Lower lobe of right lung (tissue), 2 donors: Measurements from ENCODE around the gene SYNRG. TPM values are rescaled to one million over a fixed set of nuclear protein-coding genes. Genes with fewer than 3 reads are reported as not detected.

ENCODE experiments used
- ATAC-seq, 2 donors: fragments of 200-7000 bp; cut with Tn5 transposase; one replicate each; pipeline ENCODE4 v1.9.1; 2020 to 2022; ENCODE audit warnings: mild to moderate bottlenecking in 2 of 2, moderate library complexity in 2 of 2
- DNase-seq: peaks from one replicate; pipeline ENCODE4 v3.0.0-alpha.2; 2020
- H3K27ac ChIP-seq: fragments of 200-600 bp; one replicate; pipeline ENCODE4 v1.8.0; 2022
- H3K27me3 ChIP-seq: fragments of 200-600 bp; one replicate; pipeline ENCODE4 v1.8.0; 2022; ENCODE audit warnings: low read depth
- H3K36me3 ChIP-seq: fragments of 200-600 bp; one replicate; pipeline ENCODE4 v1.8.0; 2022; ENCODE audit warnings: mild to moderate bottlenecking
- H3K4me1 ChIP-seq: fragments of 200-600 bp; one replicate; pipeline ENCODE4 v1.8.0; 2022
- H3K4me3 ChIP-seq: fragments of 200-600 bp; one replicate; pipeline ENCODE4 v1.8.0; 2022; ENCODE audit warnings: mild to moderate bottlenecking
- H3K9me3 ChIP-seq: fragments of 200-600 bp; one replicate; pipeline ENCODE4 v1.8.0; 2022
- intact Hi-C: fragments of 100-400 bp; cut with DNase I; formaldehyde crosslinking; loops from one replicate; pipeline ENCODE4 v1.11.0; 2022
- total RNA-seq: library from RNA; stranded (reverse); fragmentation: NEBNext Ultra II Directional; extraction: Animal tissue kit (Norgen Biotek cat#: 25700); gene quantifications from one replicate; pipeline ENCODE4 v1.2.1, GENCODE V29; 2021
- TF ChIP-seq, protein P1 (sequence below): fragments of 200-600 bp; IDR thresholded peaks from one replicate; pipeline ENCODE4 v1.8.0; 2022; ENCODE audit warnings: antibody characterized with exemption, mild to moderate bottlenecking
- donor health status: DM: no; HTN: yes; CAD: no; lungs with severe emphysema.

Gene SYNRG
- total RNA-seq, 1 donor from 2014 or later: 39.7 TPM

DNA sequence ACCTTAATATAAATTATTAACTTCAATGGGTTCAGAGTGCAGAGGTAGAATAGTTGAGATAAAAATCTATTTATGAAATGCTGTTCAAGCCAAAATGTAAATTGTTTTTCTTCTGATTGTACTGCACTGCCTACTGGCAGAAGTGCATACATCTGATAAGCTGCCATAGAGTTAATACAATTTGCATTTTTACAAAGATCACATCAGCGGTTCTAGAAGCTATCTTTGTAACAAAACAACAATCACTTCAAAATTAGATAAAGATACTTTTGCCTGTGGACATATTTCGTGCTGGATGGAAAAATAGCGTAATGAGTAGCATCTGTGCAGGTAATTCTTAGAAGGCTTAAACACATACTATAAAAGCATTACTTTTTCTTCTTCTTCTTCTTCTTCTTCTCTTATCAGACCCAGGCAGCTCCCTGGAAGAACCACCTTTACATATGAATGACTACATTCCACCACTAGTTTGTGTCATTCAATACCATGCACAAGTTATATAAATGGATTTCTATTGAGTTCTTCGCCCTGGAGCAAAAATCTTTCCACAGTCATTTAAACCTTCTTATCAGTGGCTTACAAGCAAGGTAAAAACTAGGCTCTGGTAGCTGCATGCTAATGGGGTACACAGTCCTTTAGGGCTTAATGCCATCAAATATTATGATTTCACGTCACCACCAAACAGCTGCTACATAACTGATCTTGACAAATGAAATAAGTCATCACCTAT lies 47.0 kb downstream of the SYNRG start:
- peaks cover 81% of the 10 kb centered on the region for H3K36me3 ChIP-seq
- no peaks in the 10 kb centered on the region for H3K9me3 ChIP-seq
- intact Hi-C loops: no loop called here
- TF ChIP-seq, protein P1, sequence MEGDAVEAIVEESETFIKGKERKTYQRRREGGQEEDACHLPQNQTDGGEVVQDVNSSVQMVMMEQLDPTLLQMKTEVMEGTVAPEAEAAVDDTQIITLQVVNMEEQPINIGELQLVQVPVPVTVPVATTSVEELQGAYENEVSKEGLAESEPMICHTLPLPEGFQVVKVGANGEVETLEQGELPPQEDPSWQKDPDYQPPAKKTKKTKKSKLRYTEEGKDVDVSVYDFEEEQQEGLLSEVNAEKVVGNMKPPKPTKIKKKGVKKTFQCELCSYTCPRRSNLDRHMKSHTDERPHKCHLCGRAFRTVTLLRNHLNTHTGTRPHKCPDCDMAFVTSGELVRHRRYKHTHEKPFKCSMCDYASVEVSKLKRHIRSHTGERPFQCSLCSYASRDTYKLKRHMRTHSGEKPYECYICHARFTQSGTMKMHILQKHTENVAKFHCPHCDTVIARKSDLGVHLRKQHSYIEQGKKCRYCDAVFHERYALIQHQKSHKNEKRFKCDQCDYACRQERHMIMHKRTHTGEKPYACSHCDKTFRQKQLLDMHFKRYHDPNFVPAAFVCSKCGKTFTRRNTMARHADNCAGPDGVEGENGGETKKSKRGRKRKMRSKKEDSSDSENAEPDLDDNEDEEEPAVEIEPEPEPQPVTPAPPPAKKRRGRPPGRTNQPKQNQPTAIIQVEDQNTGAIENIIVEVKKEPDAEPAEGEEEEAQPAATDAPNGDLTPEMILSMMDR: no peak
- H3K4me3 ChIP-seq: no peak overlapping the region
- H3K4me1 ChIP-seq: no peaks in the 10 kb centered on the region
- no peak for ATAC-seq
- no peak for DNase-seq
- no peaks in the 10 kb centered on the region for H3K27me3 ChIP-seq
- H3K27ac ChIP-seq: no peak overlapping the region

DNA sequence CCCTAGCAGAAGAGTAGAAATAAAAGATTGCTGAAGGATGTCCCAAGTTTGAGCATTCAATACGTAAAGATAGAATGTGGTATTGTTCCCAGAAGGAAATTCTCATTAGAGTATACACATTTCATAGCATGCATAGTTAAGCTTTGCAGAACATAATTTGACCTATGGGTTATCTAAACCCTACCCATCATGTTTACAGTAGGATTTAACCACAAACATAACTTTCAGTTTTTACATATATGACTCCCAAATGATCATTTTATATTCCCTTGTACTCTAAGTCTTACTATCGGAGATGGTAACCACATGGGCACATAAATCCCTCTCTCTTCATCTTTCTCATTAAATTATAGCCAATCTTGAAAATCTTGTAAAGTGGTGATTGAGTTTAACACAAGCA lies 50.9 kb downstream of the SYNRG start:
- Histone ChIP-seq H3K4me3 (no peak overlapping the region), H3K36me3 (peaks cover 94% of the 10 kb centered on the region), H3K4me1 (no peaks in the 10 kb centered on the region), H3K9me3 (no peaks in the 10 kb centered on the region), H3K27ac (no peak overlapping the region), H3K27me3 (no peaks in the 10 kb centered on the region)
- DNase-seq: no peak
- TF ChIP-seq, protein P1: no peak
- ATAC-seq: no peak
- intact Hi-C loops: no loop called here

DNA sequence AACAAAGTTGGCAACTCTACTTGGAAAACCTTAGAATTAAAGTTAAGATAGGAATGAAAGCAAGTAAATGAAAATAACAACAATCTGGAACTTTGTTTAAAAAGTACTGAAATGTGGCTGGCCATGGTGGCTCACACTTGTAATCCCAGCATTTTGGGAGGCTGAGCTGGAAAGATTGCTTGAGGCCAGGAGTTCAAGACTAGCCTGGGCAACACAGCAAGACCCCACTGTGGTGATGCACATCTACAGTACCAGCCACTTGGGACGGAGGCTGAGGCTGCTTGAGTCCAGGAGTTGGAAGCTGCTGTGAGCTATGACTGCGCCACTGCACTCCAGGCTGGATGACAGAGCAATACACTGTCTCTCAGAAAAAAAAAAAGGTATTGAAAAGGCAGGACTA lies 51.7 kb downstream of the SYNRG start:
- DNase-seq (no peak), ATAC-seq (no peak)
- Histone ChIP-seq H3K4me3 (no peak overlapping the region), H3K9me3 (no peaks in the 10 kb centered on the region), H3K27ac (no peak overlapping the region), H3K4me1 (no peaks in the 10 kb centered on the region), H3K36me3 (peaks cover 97% of the 10 kb centered on the region), H3K27me3 (no peaks in the 10 kb centered on the region)
- intact Hi-C loops: no loop called here
- TF ChIP-seq, protein P1: no peak

DNA sequence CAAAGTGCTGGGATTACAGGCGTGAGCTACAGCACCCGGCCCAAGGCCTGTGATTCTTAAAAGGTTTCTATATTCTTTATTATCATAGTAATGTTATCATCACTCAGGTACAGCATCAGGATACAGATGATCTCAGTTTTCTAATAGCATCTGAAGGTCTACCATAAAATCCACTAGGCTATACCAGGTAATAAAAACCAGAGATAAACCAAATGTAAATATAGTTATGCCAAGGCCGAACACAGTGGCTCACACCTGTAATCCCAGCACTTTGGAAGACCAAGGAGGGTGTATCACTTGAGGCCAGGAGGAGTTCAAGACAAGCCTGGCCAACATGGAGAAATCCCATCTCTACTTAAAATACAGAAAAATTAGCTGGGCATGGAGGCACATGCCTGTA lies 53.8 kb downstream of the SYNRG start:
- ATAC-seq: no peak
- no peak for DNase-seq
- Histone ChIP-seq H3K27ac (no peak overlapping the region), H3K4me1 (no peaks in the 10 kb centered on the region), H3K4me3 (no peak overlapping the region), H3K36me3 (peaks cover 78% of the 10 kb centered on the region), H3K9me3 (no peaks in the 10 kb centered on the region), H3K27me3 (no peaks in the 10 kb centered on the region)
- TF ChIP-seq, protein P1: no peak
- intact Hi-C loops: no loop called here

DNA sequence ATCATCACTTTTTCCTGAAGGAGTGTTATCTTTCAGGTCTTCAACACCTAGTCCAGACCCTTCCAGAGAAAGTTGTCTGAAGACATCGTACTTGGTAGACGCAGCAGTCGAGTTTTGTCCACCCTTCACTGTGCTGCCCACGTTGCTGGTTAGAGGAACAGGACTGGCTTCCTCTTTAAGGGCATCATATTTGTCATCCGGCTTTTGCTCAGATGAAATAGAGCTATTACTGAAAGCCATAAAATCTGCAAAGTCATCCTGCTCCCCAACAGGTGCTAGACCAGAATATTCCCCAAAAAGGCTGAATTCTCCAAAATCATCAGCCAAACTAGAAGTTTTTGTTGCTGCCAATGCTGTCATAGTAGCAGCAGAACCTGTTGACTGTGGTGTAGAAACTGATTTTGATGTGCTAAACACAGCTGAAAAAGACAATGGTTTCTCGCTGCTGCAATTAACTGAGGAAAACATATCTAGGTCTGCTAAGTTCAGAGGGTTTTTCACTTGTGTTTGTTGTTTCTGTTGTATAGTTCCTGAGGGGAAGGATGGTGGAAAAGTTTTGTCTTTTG lies 55.7 kb downstream of the SYNRG start:
- Histone ChIP-seq H3K27me3 (no peaks in the 10 kb centered on the region), H3K4me1 (no peaks in the 10 kb centered on the region), H3K27ac (no peak overlapping the region), H3K36me3 (peaks cover 59% of the 10 kb centered on the region), H3K4me3 (no peak overlapping the region), H3K9me3 (no peaks in the 10 kb centered on the region)
- intact Hi-C loops: no loop called here
- TF ChIP-seq, protein P1: no peak
- DNase-seq (no peak), ATAC-seq (no peak)
